Lower lobe of right lung (tissue), 2 donors: ENCODE measurements around the gene HAPLN2. TPM values are rescaled to one million over a fixed set of nuclear protein-coding genes. Genes with fewer than 3 reads are reported as not detected.

Experiments
- ATAC-seq, 2 donors: fragments of 200-7000 bp; cut with Tn5 transposase; one replicate each; pipeline ENCODE4 v1.9.1; 2020 to 2022; ENCODE audit warnings: mild to moderate bottlenecking in 2 of 2, moderate library complexity in 2 of 2
- DNase-seq: peaks from one replicate; pipeline ENCODE4 v3.0.0-alpha.2; 2020
- H3K27ac ChIP-seq: fragments of 200-600 bp; one replicate; pipeline ENCODE4 v1.8.0; 2022
- H3K27me3 ChIP-seq: fragments of 200-600 bp; one replicate; pipeline ENCODE4 v1.8.0; 2022; ENCODE audit warnings: low read depth
- H3K36me3 ChIP-seq: fragments of 200-600 bp; one replicate; pipeline ENCODE4 v1.8.0; 2022; ENCODE audit warnings: mild to moderate bottlenecking
- H3K4me1 ChIP-seq: fragments of 200-600 bp; one replicate; pipeline ENCODE4 v1.8.0; 2022
- H3K4me3 ChIP-seq: fragments of 200-600 bp; one replicate; pipeline ENCODE4 v1.8.0; 2022; ENCODE audit warnings: mild to moderate bottlenecking
- H3K9me3 ChIP-seq: fragments of 200-600 bp; one replicate; pipeline ENCODE4 v1.8.0; 2022
- intact Hi-C: fragments of 100-400 bp; cut with DNase I; formaldehyde crosslinking; loops from one replicate; pipeline ENCODE4 v1.11.0; 2022
- total RNA-seq: library from RNA; stranded (reverse); fragmentation: NEBNext Ultra II Directional; extraction: Animal tissue kit (Norgen Biotek cat#: 25700); gene quantifications from one replicate; pipeline ENCODE4 v1.2.1, GENCODE V29; 2021
- TF ChIP-seq, protein P1 (sequence below): fragments of 200-600 bp; IDR thresholded peaks from one replicate; pipeline ENCODE4 v1.8.0; 2022; ENCODE audit warnings: antibody characterized with exemption, mild to moderate bottlenecking
- donor health status: DM: no; HTN: yes; CAD: no; lungs with severe emphysema.

The HAPLN2 gene
- total RNA-seq, 1 donor from 2014 or later = 0.21 TPM

DNA sequence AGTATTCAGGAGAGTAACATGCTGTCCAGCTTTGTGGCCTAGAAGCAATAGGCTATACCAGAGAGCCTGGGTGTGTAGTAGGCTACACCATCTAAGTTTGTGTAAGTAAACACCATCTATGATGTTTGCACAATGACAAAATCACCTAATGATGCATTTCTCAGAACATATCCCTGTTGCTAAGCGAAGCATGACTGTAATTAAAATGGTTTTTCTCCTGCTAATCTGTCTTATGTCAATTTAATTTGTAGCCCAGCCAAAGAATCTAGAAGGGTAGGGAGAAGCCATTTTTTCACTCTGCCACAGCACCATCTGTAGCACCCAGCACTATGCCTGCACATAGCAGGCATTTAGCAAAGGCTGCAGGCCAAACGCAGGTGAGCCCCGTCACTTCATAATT is 41.7 kb upstream of the HAPLN2 start:
- H3K36me3 ChIP-seq = no peaks in the 10 kb centered on the region
- no peaks in the 10 kb centered on the region for H3K9me3 ChIP-seq
- no peak overlapping the region for H3K27ac ChIP-seq
- TF ChIP-seq, protein P1, sequence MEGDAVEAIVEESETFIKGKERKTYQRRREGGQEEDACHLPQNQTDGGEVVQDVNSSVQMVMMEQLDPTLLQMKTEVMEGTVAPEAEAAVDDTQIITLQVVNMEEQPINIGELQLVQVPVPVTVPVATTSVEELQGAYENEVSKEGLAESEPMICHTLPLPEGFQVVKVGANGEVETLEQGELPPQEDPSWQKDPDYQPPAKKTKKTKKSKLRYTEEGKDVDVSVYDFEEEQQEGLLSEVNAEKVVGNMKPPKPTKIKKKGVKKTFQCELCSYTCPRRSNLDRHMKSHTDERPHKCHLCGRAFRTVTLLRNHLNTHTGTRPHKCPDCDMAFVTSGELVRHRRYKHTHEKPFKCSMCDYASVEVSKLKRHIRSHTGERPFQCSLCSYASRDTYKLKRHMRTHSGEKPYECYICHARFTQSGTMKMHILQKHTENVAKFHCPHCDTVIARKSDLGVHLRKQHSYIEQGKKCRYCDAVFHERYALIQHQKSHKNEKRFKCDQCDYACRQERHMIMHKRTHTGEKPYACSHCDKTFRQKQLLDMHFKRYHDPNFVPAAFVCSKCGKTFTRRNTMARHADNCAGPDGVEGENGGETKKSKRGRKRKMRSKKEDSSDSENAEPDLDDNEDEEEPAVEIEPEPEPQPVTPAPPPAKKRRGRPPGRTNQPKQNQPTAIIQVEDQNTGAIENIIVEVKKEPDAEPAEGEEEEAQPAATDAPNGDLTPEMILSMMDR = no peak
- intact Hi-C loops = no loop called here
- H3K27me3 ChIP-seq = no peaks in the 10 kb centered on the region
- DNase-seq (no peak), ATAC-seq (peak in 1 of 2 donors; percentile 13)
- H3K4me3 ChIP-seq = no peak overlapping the region
- peaks cover 3% of the 10 kb centered on the region for H3K4me1 ChIP-seq

- no peaks in the 10 kb centered on the region for H3K27me3 ChIP-seq
- intact Hi-C loops = no loop called here
- H3K4me3 ChIP-seq = no peak overlapping the region
- TF ChIP-seq, protein P1 = no peak
- H3K36me3 ChIP-seq = no peaks in the 10 kb centered on the region
- H3K4me1 ChIP-seq = no peaks in the 10 kb centered on the region
- H3K9me3 ChIP-seq = no peaks in the 10 kb centered on the region
- DNase-seq (no peak), ATAC-seq (no peak)
- H3K27ac ChIP-seq = no peak overlapping the region
Measured at GRCh38 chr1:156578055-156578454, 41.2 kb upstream of the HAPLN2 start.

GRCh38 chr1:156579472-156579871 is 39.7 kb upstream of the HAPLN2 start, which contains the start of gene TTC24:
TSS of gene TTC24 (plus strand) at chr1:156579723. CDS start at chr1:156581365, 1,642 bp downstream.
- intact Hi-C loops = no loop called here
- Histone ChIP-seq H3K9me3 (no peaks in the 10 kb centered on the region), H3K27me3 (no peaks in the 10 kb centered on the region), H3K4me1 (no peaks in the 10 kb centered on the region), H3K36me3 (no peaks in the 10 kb centered on the region), H3K27ac (no peak within 1 kb of the TSS), H3K4me3 (no peak within 1 kb of the TSS)
- no peak for DNase-seq
- TF ChIP-seq, protein P1 = no peak
- ATAC-seq = no peak

GRCh38 chr1:156581661-156582387 is 37.4 kb upstream of the HAPLN2 start:
- Histone ChIP-seq H3K4me3 (no peak overlapping the region), H3K27me3 (no peaks in the 10 kb centered on the region), H3K4me1 (no peaks in the 10 kb centered on the region), H3K9me3 (no peaks in the 10 kb centered on the region), H3K27ac (no peak overlapping the region), H3K36me3 (no peaks in the 10 kb centered on the region)
- TF ChIP-seq, protein P1 = no peak
- ATAC-seq (no peak), DNase-seq (no peak)
- intact Hi-C loops = no loop called here

GRCh38 chr1:156582388-156583017 is 36.7 kb upstream of the HAPLN2 start:
- DNase-seq = no peak
- Histone ChIP-seq H3K4me1 (no peaks in the 10 kb centered on the region), H3K27me3 (no peaks in the 10 kb centered on the region), H3K36me3 (no peaks in the 10 kb centered on the region), H3K9me3 (no peaks in the 10 kb centered on the region), H3K27ac (no peak overlapping the region), H3K4me3 (no peak overlapping the region)
- intact Hi-C loops = no loop called here
- ATAC-seq = no peak
- TF ChIP-seq, protein P1 = no peak
